ENCODE data around the gene ATRAID.

Gene ATRAID

GRCh38 chr2:27261241-27261925 is 49.5 kb downstream of the ATRAID start:
- peaks cover 11% of the 10 kb centered on the region for H3K4me1 ChIP-seq (ENCODE audit: control insufficient read depth, low read depth, low read length)
- peaks cover 70% of the 10 kb centered on the region for H3K27me3 ChIP-seq (ENCODE audit: control insufficient read depth, insufficient read depth, low read length)
- H3K27ac ChIP-seq (ENCODE audit: low read length) = no peak overlapping the region
- H3K4me3 ChIP-seq (ENCODE audit: low read length) = peak overlapping the region; percentile 65
- H3K9me3 ChIP-seq (ENCODE audit: control insufficient read depth, low read depth, low read length) = no peaks in the 10 kb centered on the region
- no peaks in the 10 kb centered on the region for H3K36me3 ChIP-seq (ENCODE audit: control insufficient read depth, low read depth, low read length)
- H3K9ac ChIP-seq (ENCODE audit: low read length) = peak overlapping the region; percentile 9

GRCh38 chr2:27261926-27262298 is 50.1 kb downstream of the ATRAID start:
- Histone ChIP-seq H3K27ac (ENCODE audit: low read length) (no peak overlapping the region), H3K9ac (ENCODE audit: low read length) (peak overlapping the region; percentile 9), H3K4me3 (ENCODE audit: low read length) (peak overlapping the region; percentile 65), H3K9me3 (ENCODE audit: control insufficient read depth, low read depth, low read length) (no peaks in the 10 kb centered on the region), H3K4me1 (ENCODE audit: control insufficient read depth, low read depth, low read length) (peaks cover 11% of the 10 kb centered on the region), H3K27me3 (ENCODE audit: control insufficient read depth, insufficient read depth, low read length) (peaks cover 75% of the 10 kb centered on the region), H3K36me3 (ENCODE audit: control insufficient read depth, low read depth, low read length) (no peaks in the 10 kb centered on the region)

GRCh38 chr2:27262379-27263286 is 50.8 kb downstream of the ATRAID start, which contains the start of gene SLC30A3:
Gene SLC30A3 (minus strand): TSS chr2:27263047. CDS start chr2:27262906, 141 bp downstream.
- Histone ChIP-seq H3K36me3 (ENCODE audit: control insufficient read depth, low read depth, low read length) (no peaks in the 10 kb centered on the region), H3K9me3 (ENCODE audit: control insufficient read depth, low read depth, low read length) (no peaks in the 10 kb centered on the region), H3K9ac (ENCODE audit: low read length) (peak within 1 kb of the TSS; percentile 9), H3K27ac (ENCODE audit: low read length) (no peak within 1 kb of the TSS), H3K4me1 (ENCODE audit: control insufficient read depth, low read depth, low read length) (peaks cover 11% of the 10 kb centered on the region), H3K27me3 (ENCODE audit: control insufficient read depth, insufficient read depth, low read length) (peaks cover 80% of the 10 kb centered on the region), H3K4me3 (ENCODE audit: low read length) (peak within 1 kb of the TSS; percentile 65)

GRCh38 chr2:27263287-27264252 is 51.7 kb downstream of the ATRAID start:
- Histone ChIP-seq H3K9ac (ENCODE audit: low read length) (no peak overlapping the region), H3K4me3 (ENCODE audit: low read length) (peak overlapping the region; percentile 65), H3K27me3 (ENCODE audit: control insufficient read depth, insufficient read depth, low read length) (peaks cover 80% of the 10 kb centered on the region), H3K4me1 (ENCODE audit: control insufficient read depth, low read depth, low read length) (peaks cover 11% of the 10 kb centered on the region), H3K36me3 (ENCODE audit: control insufficient read depth, low read depth, low read length) (no peaks in the 10 kb centered on the region), H3K9me3 (ENCODE audit: control insufficient read depth, low read depth, low read length) (no peaks in the 10 kb centered on the region), H3K27ac (ENCODE audit: low read length) (no peak overlapping the region)

DNA sequence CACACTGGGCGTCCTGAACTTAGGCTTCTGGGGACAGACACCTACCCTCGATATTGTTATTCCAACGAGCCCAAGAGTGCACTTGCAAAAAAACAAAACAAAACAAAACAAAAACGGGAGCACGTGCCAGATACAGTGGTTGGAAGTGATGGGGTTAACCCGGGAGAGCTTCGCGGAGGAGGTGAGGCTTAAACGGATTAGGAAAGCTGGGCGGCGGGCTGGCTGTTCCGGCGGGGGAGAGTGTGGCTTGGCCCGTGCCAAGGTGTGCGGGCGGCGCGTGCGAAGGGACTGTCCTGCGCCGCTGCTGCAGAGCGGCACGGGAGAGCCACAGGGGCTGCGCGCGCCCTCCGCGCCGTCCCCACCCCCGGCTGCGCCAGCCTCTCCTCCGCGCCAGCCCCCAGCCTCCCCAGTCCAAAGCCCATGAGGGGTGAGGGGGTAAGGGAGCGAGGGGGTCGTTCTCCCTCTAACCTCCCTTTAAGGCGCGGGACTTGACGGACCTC is 52.5 kb downstream of the ATRAID start:
- Histone ChIP-seq H3K27ac (ENCODE audit: low read length) (no peak overlapping the region), H3K4me3 (ENCODE audit: low read length) (peak overlapping the region; percentile 65), H3K27me3 (ENCODE audit: control insufficient read depth, insufficient read depth, low read length) (peaks cover 80% of the 10 kb centered on the region)

GRCh38 chr2:27264753-27265535 is 53.1 kb downstream of the ATRAID start:
- H3K27ac ChIP-seq (ENCODE audit: low read length) = no peak overlapping the region
- no peaks in the 10 kb centered on the region for H3K9me3 ChIP-seq (ENCODE audit: control insufficient read depth, low read depth, low read length)
- H3K4me3 ChIP-seq (ENCODE audit: low read length) = peak overlapping the region; percentile 65
- H3K27me3 ChIP-seq (ENCODE audit: control insufficient read depth, insufficient read depth, low read length) = peaks cover 75% of the 10 kb centered on the region
- H3K4me1 ChIP-seq (ENCODE audit: control insufficient read depth, low read depth, low read length) = peaks cover 11% of the 10 kb centered on the region
- H3K36me3 ChIP-seq (ENCODE audit: control insufficient read depth, low read depth, low read length) = no peaks in the 10 kb centered on the region
- H3K9ac ChIP-seq (ENCODE audit: low read length) = peak overlapping the region; percentile 55

More for the DNA sequence above, 52.5 kb downstream of the ATRAID start:
- no peaks in the 10 kb centered on the region for H3K9me3 ChIP-seq (ENCODE audit: control insufficient read depth, low read depth, low read length)
- H3K36me3 ChIP-seq (ENCODE audit: control insufficient read depth, low read depth, low read length) = no peaks in the 10 kb centered on the region
- peak overlapping the region; percentile 55 for H3K9ac ChIP-seq (ENCODE audit: low read length)
- H3K4me1 ChIP-seq (ENCODE audit: control insufficient read depth, low read depth, low read length) = peaks cover 11% of the 10 kb centered on the region

DNA sequence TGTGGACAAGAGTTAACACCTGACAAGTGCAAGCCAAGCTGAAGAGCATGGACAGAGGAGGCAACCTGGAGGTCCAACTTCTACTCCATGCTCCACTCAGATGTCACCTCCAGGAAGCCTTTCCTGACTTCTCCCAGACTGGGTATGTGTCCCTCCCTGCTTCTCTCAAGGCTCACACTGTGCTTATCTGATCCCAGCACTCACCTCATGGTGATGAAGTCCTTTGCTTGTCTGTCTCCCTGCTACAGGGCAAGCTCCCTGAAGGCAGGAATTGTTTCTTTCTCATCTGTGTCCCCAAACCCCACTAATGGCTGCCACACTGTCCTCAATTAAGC is 53.7 kb downstream of the ATRAID start:
- Histone ChIP-seq H3K36me3 (ENCODE audit: control insufficient read depth, low read depth, low read length) (no peaks in the 10 kb centered on the region), H3K27me3 (ENCODE audit: control insufficient read depth, insufficient read depth, low read length) (peaks cover 69% of the 10 kb centered on the region), H3K9ac (ENCODE audit: low read length) (no peak overlapping the region), H3K9me3 (ENCODE audit: control insufficient read depth, low read depth, low read length) (no peaks in the 10 kb centered on the region), H3K27ac (ENCODE audit: low read length) (no peak overlapping the region), H3K4me1 (ENCODE audit: control insufficient read depth, low read depth, low read length) (peaks cover 11% of the 10 kb centered on the region), H3K4me3 (ENCODE audit: low read length) (peak overlapping the region; percentile 65)
